ENCODE results near the gene MSH4. TPM values are rescaled to one million over a fixed set of nuclear protein-coding genes. Genes with fewer than 3 reads are reported as not detected.
"Not testable (repeated sequence)": the region's sequence is repeated elsewhere in the genome, so short reads cannot be mapped to it uniquely, and the experiment has no call there.

MSH4 gene
- total and polyA plus RNA-seq, 5 donors from 2014 or later: 0.22 TPM; not detected in 4

DNA sequence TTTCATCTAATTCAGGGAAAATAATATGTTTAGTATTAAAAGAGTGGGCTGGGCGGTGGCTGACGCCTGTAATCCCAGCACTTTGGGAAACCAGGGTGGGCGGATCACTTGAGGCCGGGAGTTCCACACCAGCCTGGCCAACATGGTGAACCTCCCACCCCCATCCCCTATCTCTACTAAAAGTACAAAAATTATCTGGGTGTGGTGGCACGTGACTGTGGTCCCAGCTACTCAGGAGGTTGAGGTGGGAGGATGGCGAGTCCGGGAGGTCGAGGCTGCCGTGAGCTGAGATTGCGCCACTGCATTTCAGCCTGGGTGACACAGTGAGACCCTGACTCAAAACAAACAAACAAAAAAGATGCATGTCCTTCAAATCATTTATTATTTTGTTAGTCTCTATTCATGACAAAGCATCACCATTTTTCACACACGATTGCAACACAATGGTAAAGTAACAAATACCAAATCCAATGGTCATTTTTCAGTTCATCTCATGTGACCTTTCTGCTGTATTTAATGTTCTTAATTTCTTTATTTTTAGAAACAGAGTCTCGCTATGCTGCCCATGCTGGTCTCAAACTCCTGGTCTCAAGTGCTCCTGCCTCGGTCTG lies 1.0 kb downstream of the MSH4 start:
- no peak overlapping the region for H3K4me3 Mint-ChIP-seq
- H3K27ac Mint-ChIP-seq: peak overlapping the region in 1 of 3 donors; percentile 3
- DNase-seq: no peak
- Histone ChIP-seq H3K4me3 (ENCODE audit: low read depth, low read length) (no peak overlapping the region), H3K36me3 (ENCODE audit: control insufficient read depth, insufficient read depth, low read length) (peaks cover 36% of the 10 kb centered on the region), H3K27me3 (ENCODE audit: control insufficient read depth, insufficient read depth, low read length) (no peaks in the 10 kb centered on the region), H3K9me3 (ENCODE audit: control insufficient read depth in 2 of 2, low read length in 2 of 2) (no peaks in the 10 kb centered on the region), H3K27ac (ENCODE audit: insufficient read depth, low read length, poor library complexity, severe bottlenecking) (no peak overlapping the region), H3K4me1 (ENCODE audit: control insufficient read depth, insufficient read depth, low read length, poor library complexity, severe bottlenecking) (no peaks in the 10 kb centered on the region)
- H3K36me3 Mint-ChIP-seq: peaks cover 35% of the 10 kb centered on the region
- no peaks in the 10 kb centered on the region for H3K27me3 Mint-ChIP-seq
- peaks cover 0 to 1% (median 0%) of the 10 kb centered on the region in 7 donors for H3K9me3 Mint-ChIP-seq
- H3K4me1 Mint-ChIP-seq: peaks cover 7 to 14% (median 13%) of the 10 kb centered on the region in 4 donors
- ATAC-seq (ENCODE audit: low read depth in 2 of 2): no peak

DNA sequence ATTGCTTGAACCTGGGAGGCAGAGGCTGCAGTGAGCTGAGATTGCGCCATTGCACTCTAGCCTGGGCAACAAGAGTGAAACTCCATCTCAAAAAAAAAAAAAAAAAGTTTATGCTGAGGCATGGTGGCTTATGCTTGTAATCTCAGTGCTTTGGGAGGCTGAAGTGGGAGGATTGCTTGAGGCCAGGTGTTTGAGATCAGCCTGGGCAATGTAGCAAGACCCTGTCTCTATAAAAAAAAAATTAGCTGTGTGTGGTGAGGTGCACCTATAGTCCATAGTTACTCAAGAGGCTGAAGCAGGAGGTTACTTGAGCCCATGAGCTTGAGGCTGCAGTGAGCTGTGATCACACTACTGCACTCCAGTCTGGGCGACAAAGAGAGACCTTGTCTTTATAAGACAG lies 4.8 kb downstream of the MSH4 start:
- not testable (repeated sequence) for H3K27ac ChIP-seq (ENCODE audit: insufficient read depth, low read length, poor library complexity, severe bottlenecking); H3K27me3 ChIP-seq (ENCODE audit: control insufficient read depth, insufficient read depth, low read length); H3K27me3 Mint-ChIP-seq; DNase-seq; ATAC-seq (ENCODE audit: low read depth in 2 of 2); H3K4me1 Mint-ChIP-seq; H3K27ac Mint-ChIP-seq; H3K4me3 Mint-ChIP-seq; H3K4me3 ChIP-seq (ENCODE audit: low read depth, low read length); H3K36me3 ChIP-seq (ENCODE audit: control insufficient read depth, insufficient read depth, low read length); H3K4me1 ChIP-seq (ENCODE audit: control insufficient read depth, insufficient read depth, low read length, poor library complexity, severe bottlenecking); H3K9me3 ChIP-seq (ENCODE audit: control insufficient read depth in 2 of 2, low read length in 2 of 2); H3K9me3 Mint-ChIP-seq; H3K36me3 Mint-ChIP-seq

DNA sequence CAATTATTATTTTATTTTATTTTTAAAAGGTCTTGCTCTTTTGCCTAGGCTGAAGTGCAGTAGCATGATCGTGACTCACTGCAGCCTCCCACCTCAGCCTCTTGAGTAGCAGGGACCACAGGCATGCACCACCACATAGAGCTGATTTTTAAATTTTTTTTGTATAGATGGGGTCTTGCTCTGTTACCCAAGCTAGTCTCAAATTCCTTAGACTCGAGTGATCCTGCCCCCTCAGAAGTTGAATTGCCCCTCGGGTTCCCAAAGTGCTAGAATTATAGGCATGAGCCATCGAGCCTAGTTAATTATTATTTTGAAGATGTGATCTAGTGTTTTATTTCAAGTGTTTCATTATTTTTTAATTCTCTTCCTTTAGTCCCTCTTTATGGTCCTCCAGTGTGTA lies 12.2 kb downstream of the MSH4 start:
- no peaks in the 10 kb centered on the region for H3K4me1 Mint-ChIP-seq
- H3K27me3 Mint-ChIP-seq: no peaks in the 10 kb centered on the region
- peaks cover 0 to 1% (median 0%) of the 10 kb centered on the region in 7 donors for H3K9me3 Mint-ChIP-seq
- Histone ChIP-seq H3K4me1 (ENCODE audit: control insufficient read depth, insufficient read depth, low read length, poor library complexity, severe bottlenecking) (no peaks in the 10 kb centered on the region), H3K27ac (ENCODE audit: insufficient read depth, low read length, poor library complexity, severe bottlenecking) (no peak overlapping the region), H3K36me3 (ENCODE audit: control insufficient read depth, insufficient read depth, low read length) (no peaks in the 10 kb centered on the region), H3K27me3 (ENCODE audit: control insufficient read depth, insufficient read depth, low read length) (no peaks in the 10 kb centered on the region), H3K4me3 (ENCODE audit: low read depth, low read length) (no peak overlapping the region), H3K9me3 (ENCODE audit: control insufficient read depth in 2 of 2, low read length in 2 of 2) (no peaks in the 10 kb centered on the region)
- no peak overlapping the region for H3K27ac Mint-ChIP-seq
- DNase-seq (no peak), ATAC-seq (ENCODE audit: low read depth in 2 of 2) (no peak)
- H3K36me3 Mint-ChIP-seq: no peaks in the 10 kb centered on the region
- H3K4me3 Mint-ChIP-seq: no peak overlapping the region

DNA sequence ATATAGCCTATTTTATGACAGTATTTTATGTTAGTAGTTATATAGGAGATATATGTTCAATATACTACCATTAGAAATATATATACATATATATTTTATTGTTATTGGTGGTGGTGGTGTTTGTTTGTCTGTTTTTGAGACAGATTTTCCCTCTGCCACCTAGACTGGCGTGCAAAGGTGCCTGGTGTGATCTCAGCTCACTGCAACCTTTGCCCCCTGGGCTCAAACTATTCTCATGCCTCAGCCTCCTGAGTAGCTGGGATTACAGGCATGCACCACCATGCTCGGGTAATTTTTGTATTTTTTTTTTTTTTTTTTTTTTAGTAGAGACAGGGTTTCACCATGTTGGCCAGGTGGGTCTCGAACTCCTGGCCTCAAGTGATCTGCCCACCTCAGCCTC lies 13.4 kb downstream of the MSH4 start:
- H3K9me3 ChIP-seq (ENCODE audit: control insufficient read depth in 2 of 2, low read length in 2 of 2); H3K9me3 Mint-ChIP-seq; H3K27me3 Mint-ChIP-seq; DNase-seq; H3K27ac ChIP-seq (ENCODE audit: insufficient read depth, low read length, poor library complexity, severe bottlenecking); ATAC-seq (ENCODE audit: low read depth in 2 of 2); H3K27ac Mint-ChIP-seq; H3K36me3 ChIP-seq (ENCODE audit: control insufficient read depth, insufficient read depth, low read length); H3K36me3 Mint-ChIP-seq; H3K4me1 ChIP-seq (ENCODE audit: control insufficient read depth, insufficient read depth, low read length, poor library complexity, severe bottlenecking); H3K4me1 Mint-ChIP-seq; H3K4me3 Mint-ChIP-seq; H3K27me3 ChIP-seq (ENCODE audit: control insufficient read depth, insufficient read depth, low read length); H3K4me3 ChIP-seq (ENCODE audit: low read depth, low read length): not testable (repeated sequence)

DNA sequence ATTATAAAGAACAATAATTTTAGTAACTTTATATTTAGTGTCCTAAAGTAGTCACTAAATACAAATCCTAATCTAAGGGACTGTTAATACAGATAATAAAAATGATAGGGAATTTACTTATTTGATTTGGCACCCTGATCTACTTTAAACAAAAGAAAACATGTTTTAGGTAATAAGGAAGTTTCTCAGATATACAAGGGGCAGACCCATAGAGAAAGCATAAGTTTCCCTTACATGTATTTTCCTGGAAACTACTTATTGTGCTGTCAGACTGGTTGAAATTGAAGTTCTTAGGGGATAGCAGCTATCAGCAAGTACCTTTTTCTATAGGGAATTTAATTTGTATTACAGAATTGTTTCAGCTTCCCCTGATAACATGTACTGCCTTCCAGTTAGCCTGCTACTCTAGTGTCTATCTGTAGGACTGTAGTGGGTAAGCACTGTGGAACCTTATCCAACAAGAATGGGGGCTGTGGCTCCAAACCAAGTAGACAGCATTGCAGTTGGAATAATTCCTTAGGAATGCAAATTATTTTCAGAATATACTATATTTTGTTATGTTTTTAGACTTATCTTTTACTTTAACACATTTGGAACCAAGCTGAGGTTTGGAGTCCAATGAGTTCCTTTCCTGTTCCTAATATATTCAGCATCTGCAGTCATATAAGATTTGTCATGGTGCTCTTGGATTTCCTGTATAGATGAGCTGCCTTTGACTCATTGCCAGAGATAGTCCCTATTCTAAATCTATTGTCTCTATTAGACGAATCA lies 14.7 kb downstream of the MSH4 start:
- no peaks in the 10 kb centered on the region for H3K27me3 Mint-ChIP-seq

DNA sequence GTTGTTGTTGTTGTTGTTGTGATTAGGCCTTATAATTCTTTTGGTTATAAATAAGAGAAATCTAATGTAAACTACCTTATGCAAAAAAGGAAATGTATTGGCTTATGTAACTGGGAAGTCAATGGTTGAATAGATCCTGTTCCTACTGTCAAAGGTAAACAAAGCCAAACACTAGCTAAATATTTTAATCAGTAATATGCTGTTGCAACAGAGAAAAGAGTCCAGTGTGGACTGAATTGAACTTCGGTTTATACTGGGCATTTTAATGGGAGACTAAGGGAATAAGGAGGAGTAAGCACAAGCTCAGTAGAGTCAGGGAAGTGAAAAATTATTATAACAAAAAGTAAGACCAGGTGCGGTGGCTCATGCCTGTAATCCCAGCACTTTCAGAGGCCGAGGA lies 15.4 kb downstream of the MSH4 start:
- DNase-seq: no peak
- no peak overlapping the region for H3K27ac Mint-ChIP-seq
- H3K27me3 Mint-ChIP-seq: no peaks in the 10 kb centered on the region
- H3K4me1 Mint-ChIP-seq: no peaks in the 10 kb centered on the region
- Histone ChIP-seq H3K27me3 (ENCODE audit: control insufficient read depth, insufficient read depth, low read length) (no peaks in the 10 kb centered on the region), H3K9me3 (ENCODE audit: control insufficient read depth in 2 of 2, low read length in 2 of 2) (no peaks in the 10 kb centered on the region), H3K4me3 (ENCODE audit: low read depth, low read length) (no peak overlapping the region), H3K36me3 (ENCODE audit: control insufficient read depth, insufficient read depth, low read length) (no peaks in the 10 kb centered on the region), H3K4me1 (ENCODE audit: control insufficient read depth, insufficient read depth, low read length, poor library complexity, severe bottlenecking) (no peaks in the 10 kb centered on the region), H3K27ac (ENCODE audit: insufficient read depth, low read length, poor library complexity, severe bottlenecking) (no peak overlapping the region)
- no peak overlapping the region for H3K4me3 Mint-ChIP-seq
- ATAC-seq (ENCODE audit: low read depth in 2 of 2): no peak
- H3K36me3 Mint-ChIP-seq: no peaks in the 10 kb centered on the region
- peaks cover 0 to 1% (median 0%) of the 10 kb centered on the region in 7 donors for H3K9me3 Mint-ChIP-seq

More for the DNA sequence above, 14.7 kb downstream of the MSH4 start:
- ATAC-seq (ENCODE audit: low read depth in 2 of 2): no peak
- Histone ChIP-seq H3K9me3 (ENCODE audit: control insufficient read depth in 2 of 2, low read length in 2 of 2) (no peaks in the 10 kb centered on the region), H3K4me3 (ENCODE audit: low read depth, low read length) (no peak overlapping the region), H3K4me1 (ENCODE audit: control insufficient read depth, insufficient read depth, low read length, poor library complexity, severe bottlenecking) (no peaks in the 10 kb centered on the region), H3K27me3 (ENCODE audit: control insufficient read depth, insufficient read depth, low read length) (no peaks in the 10 kb centered on the region), H3K36me3 (ENCODE audit: control insufficient read depth, insufficient read depth, low read length) (no peaks in the 10 kb centered on the region), H3K27ac (ENCODE audit: insufficient read depth, low read length, poor library complexity, severe bottlenecking) (no peak overlapping the region)
- Mint-ChIP-seq H3K36me3 (no peaks in the 10 kb centered on the region), H3K27ac (no peak overlapping the region), H3K4me1 (no peaks in the 10 kb centered on the region), H3K9me3 (peaks cover 0 to 1% (median 0%) of the 10 kb centered on the region in 7 donors), H3K4me3 (no peak overlapping the region)
- no peak for DNase-seq

DNA sequence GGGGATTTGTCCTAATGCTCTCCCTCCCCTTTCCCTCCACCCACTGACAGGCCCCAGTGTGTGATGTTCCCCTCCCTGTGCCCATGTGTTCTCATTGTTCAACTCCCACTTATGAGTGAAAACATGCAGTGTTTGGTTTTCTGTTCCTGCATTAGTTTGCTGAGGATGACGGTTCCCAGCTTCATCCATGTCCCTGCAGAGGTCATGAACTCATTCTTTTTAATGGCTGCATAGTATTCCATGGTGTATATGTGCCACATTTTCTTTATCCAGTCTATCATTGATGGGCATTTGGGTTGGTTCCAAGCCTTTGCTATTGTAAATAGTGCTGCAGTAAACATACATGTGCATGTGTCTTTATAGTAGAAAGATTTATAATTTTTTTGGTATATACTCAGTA lies 26.9 kb downstream of the MSH4 start:
- not testable (repeated sequence) for H3K9me3 ChIP-seq (ENCODE audit: control insufficient read depth in 2 of 2, low read length in 2 of 2); H3K27me3 Mint-ChIP-seq; DNase-seq; H3K36me3 ChIP-seq (ENCODE audit: control insufficient read depth, insufficient read depth, low read length); H3K27ac Mint-ChIP-seq; H3K4me3 ChIP-seq (ENCODE audit: low read depth, low read length); H3K36me3 Mint-ChIP-seq; H3K4me3 Mint-ChIP-seq; ATAC-seq (ENCODE audit: low read depth in 2 of 2); H3K27ac ChIP-seq (ENCODE audit: insufficient read depth, low read length, poor library complexity, severe bottlenecking); H3K27me3 ChIP-seq (ENCODE audit: control insufficient read depth, insufficient read depth, low read length); H3K4me1 Mint-ChIP-seq; H3K4me1 ChIP-seq (ENCODE audit: control insufficient read depth, insufficient read depth, low read length, poor library complexity, severe bottlenecking)
- H3K9me3 Mint-ChIP-seq: peaks cover 0 to 29% (median 2%) of the 10 kb centered on the region in 7 donors
